ENCODE measurements around the gene CABLES2. TPM values are rescaled to one million over a fixed set of nuclear protein-coding genes. Genes with fewer than 3 reads are reported as not detected.

CABLES2 gene
- total RNA-seq, 2 donors from 2014 or later = 1.6 to 2.6 TPM

DNA sequence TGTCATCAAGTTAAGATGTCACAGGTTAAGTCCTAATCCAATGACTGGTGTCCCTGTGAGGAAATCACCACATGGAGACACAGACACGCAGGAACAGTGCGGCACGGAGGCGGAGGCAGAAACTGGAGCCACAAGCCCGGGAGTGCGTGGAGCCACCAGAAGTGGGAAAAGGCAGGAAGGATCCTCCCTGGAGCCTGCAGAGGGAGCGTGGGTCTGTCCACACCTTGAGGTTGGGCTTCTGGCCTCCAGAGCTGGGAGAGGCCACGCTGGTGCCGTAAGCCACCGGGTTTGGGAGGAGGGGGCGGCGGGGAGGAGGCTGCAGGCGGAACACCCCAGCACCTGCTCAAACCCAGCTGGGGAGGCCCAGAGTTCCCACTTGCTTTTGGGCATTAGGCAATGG is 3.8 kb downstream of the CABLES2 start:
- no peaks in the 10 kb centered on the region for H3K27me3 ChIP-seq
- intact Hi-C loops (cut with DNase I) = no loop called here
- no peak overlapping the region for H3K4me3 ChIP-seq
- no peaks in the 10 kb centered on the region for H3K9me3 ChIP-seq
- H3K4me1 ChIP-seq = peaks cover 24% of the 10 kb centered on the region
- no peaks in the 10 kb centered on the region for H3K36me3 ChIP-seq (replicated peaks in 1 of 2; ENCODE audit: insufficient read depth in 1 of 2, low read depth in 2 of 2)
- DNase-seq (no peak), ATAC-seq (no peak)
- no peak for TF ChIP-seq POLR2A (IDR thresholded peaks at IDR 0.05)
- TF ChIP-seq, protein P1, sequence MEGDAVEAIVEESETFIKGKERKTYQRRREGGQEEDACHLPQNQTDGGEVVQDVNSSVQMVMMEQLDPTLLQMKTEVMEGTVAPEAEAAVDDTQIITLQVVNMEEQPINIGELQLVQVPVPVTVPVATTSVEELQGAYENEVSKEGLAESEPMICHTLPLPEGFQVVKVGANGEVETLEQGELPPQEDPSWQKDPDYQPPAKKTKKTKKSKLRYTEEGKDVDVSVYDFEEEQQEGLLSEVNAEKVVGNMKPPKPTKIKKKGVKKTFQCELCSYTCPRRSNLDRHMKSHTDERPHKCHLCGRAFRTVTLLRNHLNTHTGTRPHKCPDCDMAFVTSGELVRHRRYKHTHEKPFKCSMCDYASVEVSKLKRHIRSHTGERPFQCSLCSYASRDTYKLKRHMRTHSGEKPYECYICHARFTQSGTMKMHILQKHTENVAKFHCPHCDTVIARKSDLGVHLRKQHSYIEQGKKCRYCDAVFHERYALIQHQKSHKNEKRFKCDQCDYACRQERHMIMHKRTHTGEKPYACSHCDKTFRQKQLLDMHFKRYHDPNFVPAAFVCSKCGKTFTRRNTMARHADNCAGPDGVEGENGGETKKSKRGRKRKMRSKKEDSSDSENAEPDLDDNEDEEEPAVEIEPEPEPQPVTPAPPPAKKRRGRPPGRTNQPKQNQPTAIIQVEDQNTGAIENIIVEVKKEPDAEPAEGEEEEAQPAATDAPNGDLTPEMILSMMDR (IDR thresholded peaks at IDR 0.05) = no peak
- no peak overlapping the region for H3K27ac ChIP-seq
- 84 to 90% methylated on average over 13 of the region's 13 CpGs for WGBS, 2 donors

DNA sequence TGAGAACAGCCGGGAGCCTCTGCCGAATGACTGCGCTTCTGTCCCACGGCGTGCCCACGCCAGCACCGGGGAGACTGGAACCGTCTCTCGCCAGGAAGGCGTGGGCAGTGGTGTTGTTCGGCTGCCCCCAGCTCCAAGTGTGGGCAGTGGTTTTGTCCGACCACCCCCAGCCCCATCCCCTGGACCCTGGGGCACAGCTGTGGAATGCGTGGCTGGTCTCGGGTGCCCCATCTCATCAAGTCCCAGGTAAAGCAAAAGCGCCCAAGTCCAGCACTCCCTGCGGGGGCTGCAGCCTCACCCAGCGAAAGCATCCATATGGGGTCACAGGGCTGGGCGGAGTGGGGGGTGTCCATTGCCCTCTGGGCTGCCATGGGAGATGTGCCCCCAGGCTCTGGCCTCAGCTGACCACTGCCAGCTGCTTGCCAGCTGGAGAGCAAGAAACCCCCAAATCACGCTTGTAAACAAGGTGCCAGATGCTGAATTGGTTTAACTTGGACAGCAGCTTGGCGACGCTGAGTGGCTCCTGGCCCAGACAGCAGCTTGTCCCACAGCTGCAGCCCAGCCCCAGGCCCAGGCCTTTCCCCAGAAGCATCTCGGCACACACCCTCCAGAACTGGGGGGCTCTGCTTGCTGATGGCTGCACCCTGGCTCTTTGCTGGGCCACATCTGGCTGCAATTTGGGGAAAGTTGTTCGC is 4.5 kb downstream of the CABLES2 start:
- H3K36me3 ChIP-seq (replicated peaks in 1 of 2; ENCODE audit: insufficient read depth in 1 of 2, low read depth in 2 of 2) = no peaks in the 10 kb centered on the region
- 89 to 91% methylated on average over 7 to 23 of the region's 23 CpGs for WGBS, 2 donors
- no peak for ATAC-seq
- H3K4me3 ChIP-seq = no peak overlapping the region
- TF ChIP-seq, protein P1 (IDR thresholded peaks at IDR 0.05) = no peak
- TF ChIP-seq POLR2A (IDR thresholded peaks at IDR 0.05) = no peak
- no peak overlapping the region for H3K27ac ChIP-seq
- peaks cover 20% of the 10 kb centered on the region for H3K4me1 ChIP-seq
- intact Hi-C loops (cut with DNase I) = no loop called here
- DNase-seq = no peak
- no peaks in the 10 kb centered on the region for H3K27me3 ChIP-seq
- no peaks in the 10 kb centered on the region for H3K9me3 ChIP-seq

DNA sequence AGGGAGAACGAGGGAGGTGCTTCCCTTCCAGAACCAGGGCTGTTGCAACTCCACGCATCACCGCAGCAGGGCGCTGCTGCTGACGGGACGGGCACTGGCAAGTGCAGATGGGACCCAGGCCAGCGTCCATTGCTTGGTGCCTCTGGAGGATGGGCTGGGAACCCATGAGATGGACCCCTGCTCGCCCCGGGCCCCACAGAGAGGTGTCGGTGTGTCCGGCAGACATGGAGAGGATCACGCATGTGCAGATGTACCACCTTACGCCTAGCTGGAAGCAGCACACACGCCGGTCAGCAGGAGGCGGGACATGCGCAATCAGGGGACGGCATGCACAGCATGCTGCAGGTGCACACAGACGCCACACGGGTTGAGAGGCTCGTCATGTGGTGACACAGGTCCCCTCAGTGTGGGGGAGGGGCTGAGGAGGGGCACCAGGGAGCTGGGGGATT is 5.7 kb downstream of the CABLES2 start:
- ATAC-seq = no peak
- Histone ChIP-seq H3K4me3 (no peak overlapping the region), H3K36me3 (replicated peaks in 1 of 2; ENCODE audit: insufficient read depth in 1 of 2, low read depth in 2 of 2) (no peaks in the 10 kb centered on the region), H3K27me3 (no peaks in the 10 kb centered on the region), H3K4me1 (peaks cover 13% of the 10 kb centered on the region), H3K9me3 (no peaks in the 10 kb centered on the region), H3K27ac (no peak overlapping the region)
- intact Hi-C loops (cut with DNase I) = no loop called here
- no peak for DNase-seq
- no peak for TF ChIP-seq POLR2A (IDR thresholded peaks at IDR 0.05)
- TF ChIP-seq, protein P1 (IDR thresholded peaks at IDR 0.05) = no peak
- WGBS, 2 donors = 82 to 100% methylated on average over 1 to 21 of the region's 21 CpGs

DNA sequence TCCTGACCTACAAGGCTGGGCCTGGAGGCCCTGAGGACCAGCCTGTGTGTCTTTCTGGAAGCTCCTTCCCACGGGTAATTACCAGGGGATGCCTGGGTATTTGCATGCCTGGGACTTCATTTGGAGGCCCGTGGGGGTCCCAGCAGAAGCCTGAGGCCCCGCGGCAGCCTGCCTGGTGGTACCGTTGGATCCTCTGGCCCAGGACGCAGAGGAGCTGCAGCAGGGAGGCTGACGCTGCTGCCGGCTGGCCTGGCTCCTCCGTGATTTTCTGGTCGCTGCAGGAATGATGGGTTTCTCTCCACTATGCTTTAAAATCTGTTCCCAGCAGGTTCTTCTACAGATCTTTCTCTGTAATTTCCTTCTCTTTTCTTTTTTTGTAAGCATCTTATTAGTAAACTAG is 6.5 kb downstream of the CABLES2 start:
- intact Hi-C loops (cut with DNase I) = no loop called here
- ATAC-seq (no peak), DNase-seq (no peak)
- WGBS, 2 donors = 89 to 90% methylated on average over 5 to 10 of the region's 10 CpGs
- Histone ChIP-seq H3K36me3 (replicated peaks in 1 of 2; ENCODE audit: insufficient read depth in 1 of 2, low read depth in 2 of 2) (no peaks in the 10 kb centered on the region), H3K27me3 (no peaks in the 10 kb centered on the region), H3K4me1 (peaks cover 5% of the 10 kb centered on the region), H3K4me3 (no peak overlapping the region), H3K9me3 (no peaks in the 10 kb centered on the region), H3K27ac (no peak overlapping the region)
- TF ChIP-seq POLR2A (IDR thresholded peaks at IDR 0.05) = no peak
- TF ChIP-seq, protein P1 (IDR thresholded peaks at IDR 0.05) = no peak

DNA sequence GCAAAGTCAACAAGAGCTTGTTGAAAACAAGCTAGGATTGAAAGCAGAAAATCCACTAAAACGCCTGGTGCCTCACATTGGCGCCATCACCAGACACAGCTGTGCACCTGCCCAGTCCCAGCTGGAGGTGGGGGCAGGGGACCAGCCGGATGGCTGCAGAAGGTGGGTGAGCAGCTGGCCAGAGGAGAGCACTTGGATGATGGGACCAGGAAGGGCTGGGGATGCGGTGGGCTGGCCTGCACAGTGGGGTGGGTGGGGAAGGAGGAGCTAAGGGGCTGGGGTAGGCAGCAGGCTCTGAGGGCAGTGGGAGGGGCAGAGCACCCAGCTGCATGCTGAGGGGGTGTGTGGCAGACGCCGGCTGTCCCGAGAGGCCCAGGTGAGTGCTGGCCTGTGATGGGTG is 7.1 kb downstream of the CABLES2 start:
- Histone ChIP-seq H3K36me3 (replicated peaks in 1 of 2; ENCODE audit: insufficient read depth in 1 of 2, low read depth in 2 of 2) (no peaks in the 10 kb centered on the region), H3K4me1 (no peaks in the 10 kb centered on the region), H3K27ac (no peak overlapping the region), H3K9me3 (no peaks in the 10 kb centered on the region), H3K27me3 (no peaks in the 10 kb centered on the region), H3K4me3 (no peak overlapping the region)
- intact Hi-C loops (cut with DNase I) = no loop called here
- 72 to 77% methylated on average over 7 of the region's 7 CpGs for WGBS, 2 donors
- ATAC-seq = no peak
- no peak for TF ChIP-seq POLR2A (IDR thresholded peaks at IDR 0.05)
- TF ChIP-seq, protein P1 (IDR thresholded peaks at IDR 0.05) = no peak
- DNase-seq = no peak
